ENCODE results near the gene EFCAB5. TPM values are rescaled to one million over a fixed set of nuclear protein-coding genes. Genes with fewer than 3 reads are reported as not detected.

EFCAB5 gene
- total RNA-seq, 1 donor from 2014 or later: not detected

DNA sequence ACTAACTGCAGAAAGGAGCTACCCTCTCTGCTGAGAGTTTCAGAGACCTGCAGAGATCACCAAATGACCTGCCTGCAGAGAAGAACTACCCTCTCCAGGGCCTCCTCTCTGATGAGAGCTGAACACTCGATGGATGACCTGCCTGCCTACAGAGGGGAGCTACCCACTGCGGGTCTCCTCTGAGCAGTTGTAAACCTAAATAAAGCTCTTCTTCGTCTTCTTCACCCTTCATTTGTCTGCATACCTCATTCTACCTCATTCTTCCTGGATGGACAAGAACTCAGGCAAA is 35.6 kb upstream of the EFCAB5 start:
- Histone ChIP-seq H3K9me3 (no peaks in the 10 kb centered on the region), H3K27ac (no peak overlapping the region), H3K27me3 (no peaks in the 10 kb centered on the region), H3K36me3 (no peaks in the 10 kb centered on the region), H3K4me1 (no peaks in the 10 kb centered on the region), H3K4me3 (no peak overlapping the region)
- TF ChIP-seq, protein P1, sequence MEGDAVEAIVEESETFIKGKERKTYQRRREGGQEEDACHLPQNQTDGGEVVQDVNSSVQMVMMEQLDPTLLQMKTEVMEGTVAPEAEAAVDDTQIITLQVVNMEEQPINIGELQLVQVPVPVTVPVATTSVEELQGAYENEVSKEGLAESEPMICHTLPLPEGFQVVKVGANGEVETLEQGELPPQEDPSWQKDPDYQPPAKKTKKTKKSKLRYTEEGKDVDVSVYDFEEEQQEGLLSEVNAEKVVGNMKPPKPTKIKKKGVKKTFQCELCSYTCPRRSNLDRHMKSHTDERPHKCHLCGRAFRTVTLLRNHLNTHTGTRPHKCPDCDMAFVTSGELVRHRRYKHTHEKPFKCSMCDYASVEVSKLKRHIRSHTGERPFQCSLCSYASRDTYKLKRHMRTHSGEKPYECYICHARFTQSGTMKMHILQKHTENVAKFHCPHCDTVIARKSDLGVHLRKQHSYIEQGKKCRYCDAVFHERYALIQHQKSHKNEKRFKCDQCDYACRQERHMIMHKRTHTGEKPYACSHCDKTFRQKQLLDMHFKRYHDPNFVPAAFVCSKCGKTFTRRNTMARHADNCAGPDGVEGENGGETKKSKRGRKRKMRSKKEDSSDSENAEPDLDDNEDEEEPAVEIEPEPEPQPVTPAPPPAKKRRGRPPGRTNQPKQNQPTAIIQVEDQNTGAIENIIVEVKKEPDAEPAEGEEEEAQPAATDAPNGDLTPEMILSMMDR (IDR thresholded peaks at IDR 0.05): no peak
- TF ChIP-seq POLR2AphosphoS5 (IDR thresholded peaks at IDR 0.05; ENCODE audit: insufficient read depth in 1 of 2, low read depth in 1 of 2) (no peak), POLR2A (IDR thresholded peaks at IDR 0.05) (no peak)
- intact Hi-C loops (cut with DNase I): no loop called here
- no peak for DNase-seq (ENCODE audit: extremely low spot score in 2 of 2)

DNA sequence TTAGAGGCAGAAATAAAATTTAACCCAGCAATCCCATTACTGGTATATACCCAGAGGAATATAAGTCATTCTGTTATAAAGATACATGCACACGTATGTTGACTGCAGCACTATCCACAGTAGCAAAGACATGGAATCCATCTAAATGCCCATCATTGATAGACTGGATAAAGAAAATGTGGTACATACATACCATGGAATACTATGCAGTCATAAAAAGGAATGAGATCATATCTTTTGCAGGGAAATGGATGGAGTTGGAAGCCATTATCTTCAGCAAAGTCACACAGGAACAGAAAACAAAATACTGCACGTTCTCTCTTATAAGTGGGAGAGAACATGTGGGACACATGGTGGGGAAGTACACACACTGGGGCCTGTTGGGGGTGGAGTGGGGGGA is 34.5 kb upstream of the EFCAB5 start:
- intact Hi-C loops (cut with DNase I): no loop called here
- no peaks in the 10 kb centered on the region for H3K9me3 ChIP-seq
- no peak overlapping the region for H3K27ac ChIP-seq
- H3K4me3 ChIP-seq: no peak overlapping the region
- no peaks in the 10 kb centered on the region for H3K27me3 ChIP-seq
- H3K36me3 ChIP-seq: no peaks in the 10 kb centered on the region
- DNase-seq (ENCODE audit: extremely low spot score in 2 of 2): no peak
- TF ChIP-seq POLR2AphosphoS5 (IDR thresholded peaks at IDR 0.05; ENCODE audit: insufficient read depth in 1 of 2, low read depth in 1 of 2): no peak
- TF ChIP-seq, protein P1 (IDR thresholded peaks at IDR 0.05): no peak
- H3K4me1 ChIP-seq: no peaks in the 10 kb centered on the region

GRCh38 chr17:29909236-29910003 is 32.0 kb upstream of the EFCAB5 start:
- intact Hi-C loops (cut with DNase I): no loop called here
- TF ChIP-seq POLR2AphosphoS5 (IDR thresholded peaks at IDR 0.05; ENCODE audit: insufficient read depth in 1 of 2, low read depth in 1 of 2) (no peak), POLR2A (IDR thresholded peaks at IDR 0.05) (no peak)
- TF ChIP-seq, protein P1 (IDR thresholded peaks at IDR 0.05): no peak
- no peak for DNase-seq (ENCODE audit: extremely low spot score in 2 of 2)
- H3K27me3 ChIP-seq: no peaks in the 10 kb centered on the region
- no peaks in the 10 kb centered on the region for H3K4me1 ChIP-seq
- no peaks in the 10 kb centered on the region for H3K36me3 ChIP-seq
- no peaks in the 10 kb centered on the region for H3K9me3 ChIP-seq
- no peak overlapping the region for H3K27ac ChIP-seq
- no peak overlapping the region for H3K4me3 ChIP-seq

DNA sequence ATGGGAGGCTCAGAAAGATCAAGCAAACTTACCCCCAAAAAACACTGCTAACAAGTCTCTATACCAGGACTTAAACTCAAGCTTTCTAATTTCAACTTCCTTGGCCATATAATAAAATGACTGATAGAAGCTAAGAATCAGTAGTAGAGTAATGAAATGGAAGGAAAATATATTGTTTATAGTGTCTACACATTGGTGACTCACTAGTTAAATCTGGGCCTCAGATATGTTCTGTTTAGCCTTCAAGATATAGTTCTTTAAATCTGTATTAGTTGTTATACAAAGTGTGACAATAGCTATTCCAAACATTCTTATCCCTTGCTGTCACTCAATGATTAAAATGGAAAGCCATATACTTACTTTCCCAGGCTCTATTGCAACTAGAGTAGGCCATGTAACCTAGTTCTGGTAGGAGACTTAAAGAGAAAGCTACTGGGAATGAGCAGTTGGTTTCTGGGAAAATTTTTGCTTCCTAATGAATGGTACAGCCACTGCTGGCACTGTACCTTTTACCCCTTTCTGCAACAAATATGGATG is 29.7 kb upstream of the EFCAB5 start:
- intact Hi-C loops (cut with DNase I): no loop called here
- no peak overlapping the region for H3K27ac ChIP-seq

More for the DNA sequence above, 29.7 kb upstream of the EFCAB5 start:
- Histone ChIP-seq H3K9me3 (no peaks in the 10 kb centered on the region), H3K4me3 (no peak overlapping the region), H3K27me3 (no peaks in the 10 kb centered on the region), H3K36me3 (no peaks in the 10 kb centered on the region), H3K4me1 (no peaks in the 10 kb centered on the region)
- TF ChIP-seq, protein P1 (IDR thresholded peaks at IDR 0.05): no peak
- no peak for TF ChIP-seq POLR2A (IDR thresholded peaks at IDR 0.05)
- TF ChIP-seq POLR2AphosphoS5 (IDR thresholded peaks at IDR 0.05; ENCODE audit: insufficient read depth in 1 of 2, low read depth in 1 of 2): no peak
- DNase-seq (ENCODE audit: extremely low spot score in 2 of 2): no peak

Data from vagina (tissue), 2 donors.